GM12878 (cell line): ENCODE data around the gene TULP4. TPM values are rescaled to one million over a fixed set of nuclear protein-coding genes. Genes with fewer than 3 reads are reported as not detected.
"Not testable (repeated sequence)": the region's sequence is repeated elsewhere in the genome, so short reads cannot be mapped to it uniquely, and the experiment has no call there.

Experiments
- ATAC-seq: fragments of 200-7000 bp; cut with Tn5 transposase; 3 replicates; pipeline ENCODE4 v1.9.1; 2020; ENCODE audit warnings: mild to moderate bottlenecking, moderate library complexity
- BruUV-seq: library from RNA; stranded (reverse); fragments of 400-500 nt; replicated peaks from 2 replicates; lab custom pipeline; 2021; lab: Mats Ljungman, UMichigan
- CTCF ChIA-PET: fragments of 300-600 bp; sonication (Branson Sonifier 250); formaldehyde crosslinking; extraction: SDS; loops from one replicate; lab custom pipeline; 2021; ENCODE audit warnings: inconsistent platforms; lab: Yijun Ruan, JAX
- POLR2A ChIA-PET: fragments of 350-600 bp; formaldehyde crosslinking; extraction: SDS; loops from one replicate; lab custom pipeline; 2021; ENCODE audit warnings: inconsistent platforms; lab: Charles Lee
- RAD21 ChIA-PET: fragments of 300-600 bp; sonication (Branson Sonifier 250); formaldehyde crosslinking; loops from one replicate; lab custom pipeline; 2023; ENCODE audit warnings: antibody characterized with exemption; ENCODE audit not compliant: unreplicated experiment; lab: Charles Lee
- SMC1A ChIA-PET: fragments of 300-600 bp; sonication (Branson Sonifier 250); formaldehyde crosslinking; loops from one replicate; lab custom pipeline; 2023; ENCODE audit not compliant: unreplicated experiment, uncharacterized antibody; lab: Charles Lee
- DNase-seq: peaks from one replicate; pipeline ENCODE4 v3.0.0-alpha.2; 2011; ENCODE audit warnings: low read depth, low spot score
- FAIRE-seq: peaks from 3 replicates; lab custom pipeline; 2011; peaks lifted over from hg19 to GRCh38; lab: Jason Lieb, UNC
- H2AFZ ChIP-seq: 2 replicates; pipeline ENCODE4 v1.6.0; 2011; ENCODE audit warnings: low read depth, low read length, control low read depth; ENCODE audit not compliant: control insufficient read depth
- H3K27ac ChIP-seq: 2 replicates; pipeline ENCODE4 v1.5.1; 2011; ENCODE audit warnings: control low read depth; ENCODE audit not compliant: control insufficient read depth, insufficient read depth
- H3K27me3 ChIP-seq, 2 experiments: replicated peaks in 1 of 2; 2 replicates each; pipeline versions ENCODE4 v1.6.0 to v1.6.1; 2011; ENCODE audit warnings: low read length in 1 of 2; ENCODE audit not compliant: control insufficient read depth in 2 of 2, insufficient read depth in 2 of 2
- H3K36me3 ChIP-seq, 2 experiments: 2 replicates each; pipeline ENCODE4 v1.5.1; 2011; ENCODE audit warnings: low read length in 1 of 2; ENCODE audit not compliant: control insufficient read depth in 2 of 2, insufficient read depth in 2 of 2
- H3K4me1 ChIP-seq: 2 replicates; pipeline ENCODE4 v1.6.1; 2011; ENCODE audit warnings: mild to moderate bottlenecking, low read length, moderate library complexity, mixed read lengths; ENCODE audit not compliant: control insufficient read depth, insufficient read depth
- H3K4me2 ChIP-seq: 2 replicates; pipeline ENCODE4 v1.6.0; 2011; ENCODE audit warnings: control low read depth; ENCODE audit not compliant: control insufficient read depth, insufficient read depth
- H3K4me3 ChIP-seq: fragments of 200-600 bp; sonication (generic); 2 replicates; pipeline ENCODE4 v1.5.1; 2016
- H3K79me2 ChIP-seq: 2 replicates; pipeline ENCODE4 v1.6.0; 2011; ENCODE audit warnings: low read length; ENCODE audit not compliant: control insufficient read depth, insufficient read depth
- H3K9ac ChIP-seq: 2 replicates; pipeline ENCODE4 v1.8.0; 2011; ENCODE audit warnings: low read length, control low read depth, mixed read lengths; ENCODE audit not compliant: control insufficient read depth, insufficient read depth
- H3K9me3 ChIP-seq: replicated peaks from 3 replicates; pipeline ENCODE4 v1.5.1; 2011; ENCODE audit warnings: mild to moderate bottlenecking, low read length; ENCODE audit not compliant: control insufficient read depth, insufficient read depth
- H4K20me1 ChIP-seq: 2 replicates; pipeline ENCODE4 v1.6.0; 2011; ENCODE audit not compliant: control insufficient read depth, insufficient read depth
- ETV6 ChIP-seq, 2 experiments: fragments of 450-650 bp in 1 of 2; IDR thresholded peaks in 1 of 2; conservative IDR thresholded peaks in 1 of 2; 2 replicates each; pipeline ENCODE4 v1.6.1; 2014; ENCODE audit warnings: antibody characterized with exemption in 1 of 2, borderline replicate concordance in 1 of 2, low read depth in 1 of 2, mild to moderate bottlenecking in 1 of 2, moderate library complexity in 1 of 2
- NFIC ChIP-seq: IDR thresholded peaks from 2 replicates; pipeline ENCODE4 v1.6.1; 2012; ENCODE audit warnings: low read depth, mild to moderate bottlenecking, inconsistent platforms, low read length, moderate library complexity
- NFYB ChIP-seq: IDR thresholded peaks from 2 replicates; pipeline ENCODE4 v1.6.1; 2011; ENCODE audit warnings: low read depth, mild to moderate bottlenecking, low read length, improper control_type of control experiment, moderate library complexity; ENCODE audit not compliant: insufficient read depth
- POU2F2 ChIP-seq: IDR thresholded peaks from 3 replicates; pipeline ENCODE4 v1.6.1; 2011; ENCODE audit warnings: low read depth, mild to moderate bottlenecking, low read length, borderline replicate concordance
- RUNX3 ChIP-seq: IDR thresholded peaks from 2 replicates; pipeline ENCODE4 v1.6.1; 2012; ENCODE audit warnings: low read length, inconsistent platforms
- WGBS: methylation state at CpG from one replicate; pipeline ENCODE4 v1.1.6; 2016; ENCODE audit warnings: low lambda C conversion rate; ENCODE audit not compliant: insufficient replicate concordance, insufficient coverage; ENCODE audit errors: missing lambda C conversion rate; 5-methylcytosine and 5-hydroxymethylcytosine counted together
- in situ Hi-C: fragments of 300-500 bp; cut with MboI; formaldehyde crosslinking; loops from 9 replicates; pipeline ENCODE4 v1.14.3; 2018; ENCODE audit warnings: mixed read lengths
- intact Hi-C: fragments of 100-400 bp; cut with micrococcal nuclease; formaldehyde crosslinking; loops from one replicate; pipeline ENCODE4 v1.14.2; 2022; ENCODE audit not compliant: unreplicated experiment
- polyA plus RNA-seq, 11 experiments: library from polyadenylated mRNA; depleted of rRNA in 4 of 11; unstranded in 6 of 11; stranded (reverse) in 5 of 11; fragments of >200 nt; fragmentation: Nextera tagmentation in 4 of 11; fragmentation: Illumina TruSeq in 1 of 11; extraction: Ambion mirVana in 4 of 11; extraction: Trizol in 1 of 11; gene quantifications; 1 replicate in 1 of 11; 2 replicates in 10 of 11; pipeline versions ENCODE4 v1.2.1 to v1.2.3, GENCODE V29; 2011 to 2016; ENCODE audit warnings: inconsistent platforms in 2 of 11, missing spikeins in 2 of 11, low read depth in 1 of 11
- total RNA-seq, 4 experiments: library from RNA; depleted of rRNA in 3 of 4; stranded (reverse); fragments of >200 nt in 3 of 4; fragmentation: Illumina TruSeq in 1 of 4; extraction: Trizol in 1 of 4; gene quantifications; 2 replicates each; pipeline versions ENCODE4 v1.2.1 to v1.2.3, GENCODE V29; 2013 to 2021
- TF ChIP-seq, protein P1 (sequence below): fragments of 450-650 bp; IDR thresholded peaks from 2 replicates; pipeline ENCODE4 v1.6.1; 2016; ENCODE audit warnings: mild to moderate bottlenecking, moderate library complexity, borderline replicate concordance
- TF ChIP-seq, protein P2 (sequence below), 3 experiments: IDR thresholded peaks in 2 of 3; conservative IDR thresholded peaks in 1 of 3; 2 replicates each; pipeline ENCODE4 v1.5.1; 2011; ENCODE audit warnings: low read depth in 3 of 3, low read length in 3 of 3, mild to moderate bottlenecking in 3 of 3, control low read depth in 2 of 3, moderate library complexity in 2 of 3, inconsistent platforms in 1 of 3, mixed read lengths in 1 of 3; ENCODE audit not compliant: control insufficient read depth in 2 of 3, insufficient read depth in 1 of 3; ENCODE audit errors: extremely low read depth in 1 of 3

The TULP4 gene
- total and polyA plus RNA-seq, 10 of the 15 experiments (the other 5 are each of a cell fraction or from before 2014, with no cell fraction given), result 0.73 to 31.8 (median 14.0) TPM

- H3K79me2 ChIP-seq, result no peaks in the 10 kb centered on the region
- no peak overlapping the region for H3K27ac ChIP-seq
- ChIA-PET POLR2A (interaction anchor here (0.7 kb wide), 1 partner anchor 1048 kb away, joined by 4 read pairs; no protein-coding TSS in a partner anchor), CTCF (interaction anchor here (0.6 to 1.6 kb wide), 4 partner anchors 11 to 889 kb away, joined by 3 to 5 read pairs (median 3); no protein-coding TSS in a partner anchor), RAD21 (interaction anchor here (0.9 to 1.2 kb wide), 3 partner anchors 15 to 289 kb away, joined by 3 to 6 read pairs (median 3); no protein-coding TSS in a partner anchor)
- H3K4me3 ChIP-seq, result no peak overlapping the region
- H3K9ac ChIP-seq, result no peak overlapping the region
- H3K27me3 ChIP-seq, result no peaks in the 10 kb centered on the region
- in situ Hi-C loops, result no loop called here
- no peak for DNase-seq
- H3K4me2 ChIP-seq, result no peak overlapping the region
- H3K9me3 ChIP-seq, result no peaks in the 10 kb centered on the region
- H4K20me1 ChIP-seq, result no peaks in the 10 kb centered on the region; the same call in 1 of the 2 replicates
- TF ChIP-seq, protein P1, sequence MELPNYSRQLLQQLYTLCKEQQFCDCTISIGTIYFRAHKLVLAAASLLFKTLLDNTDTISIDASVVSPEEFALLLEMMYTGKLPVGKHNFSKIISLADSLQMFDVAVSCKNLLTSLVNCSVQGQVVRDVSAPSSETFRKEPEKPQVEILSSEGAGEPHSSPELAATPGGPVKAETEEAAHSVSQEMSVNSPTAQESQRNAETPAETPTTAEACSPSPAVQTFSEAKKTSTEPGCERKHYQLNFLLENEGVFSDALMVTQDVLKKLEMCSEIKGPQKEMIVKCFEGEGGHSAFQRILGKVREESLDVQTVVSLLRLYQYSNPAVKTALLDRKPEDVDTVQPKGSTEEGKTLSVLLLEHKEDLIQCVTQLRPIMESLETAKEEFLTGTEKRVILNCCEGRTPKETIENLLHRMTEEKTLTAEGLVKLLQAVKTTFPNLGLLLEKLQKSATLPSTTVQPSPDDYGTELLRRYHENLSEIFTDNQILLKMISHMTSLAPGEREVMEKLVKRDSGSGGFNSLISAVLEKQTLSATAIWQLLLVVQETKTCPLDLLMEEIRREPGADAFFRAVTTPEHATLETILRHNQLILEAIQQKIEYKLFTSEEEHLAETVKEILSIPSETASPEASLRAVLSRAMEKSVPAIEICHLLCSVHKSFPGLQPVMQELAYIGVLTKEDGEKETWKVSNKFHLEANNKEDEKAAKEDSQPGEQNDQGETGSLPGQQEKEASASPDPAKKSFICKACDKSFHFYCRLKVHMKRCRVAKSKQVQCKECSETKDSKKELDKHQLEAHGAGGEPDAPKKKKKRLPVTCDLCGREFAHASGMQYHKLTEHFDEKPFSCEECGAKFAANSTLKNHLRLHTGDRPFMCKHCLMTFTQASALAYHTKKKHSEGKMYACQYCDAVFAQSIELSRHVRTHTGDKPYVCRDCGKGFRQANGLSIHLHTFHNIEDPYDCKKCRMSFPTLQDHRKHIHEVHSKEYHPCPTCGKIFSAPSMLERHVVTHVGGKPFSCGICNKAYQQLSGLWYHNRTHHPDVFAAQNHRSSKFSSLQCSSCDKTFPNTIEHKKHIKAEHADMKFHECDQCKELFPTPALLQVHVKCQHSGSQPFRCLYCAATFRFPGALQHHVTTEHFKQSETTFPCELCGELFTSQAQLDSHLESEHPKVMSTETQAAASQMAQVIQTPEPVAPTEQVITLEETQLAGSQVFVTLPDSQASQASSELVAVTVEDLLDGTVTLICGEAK, result no peak
- TF ChIP-seq, protein P2, sequence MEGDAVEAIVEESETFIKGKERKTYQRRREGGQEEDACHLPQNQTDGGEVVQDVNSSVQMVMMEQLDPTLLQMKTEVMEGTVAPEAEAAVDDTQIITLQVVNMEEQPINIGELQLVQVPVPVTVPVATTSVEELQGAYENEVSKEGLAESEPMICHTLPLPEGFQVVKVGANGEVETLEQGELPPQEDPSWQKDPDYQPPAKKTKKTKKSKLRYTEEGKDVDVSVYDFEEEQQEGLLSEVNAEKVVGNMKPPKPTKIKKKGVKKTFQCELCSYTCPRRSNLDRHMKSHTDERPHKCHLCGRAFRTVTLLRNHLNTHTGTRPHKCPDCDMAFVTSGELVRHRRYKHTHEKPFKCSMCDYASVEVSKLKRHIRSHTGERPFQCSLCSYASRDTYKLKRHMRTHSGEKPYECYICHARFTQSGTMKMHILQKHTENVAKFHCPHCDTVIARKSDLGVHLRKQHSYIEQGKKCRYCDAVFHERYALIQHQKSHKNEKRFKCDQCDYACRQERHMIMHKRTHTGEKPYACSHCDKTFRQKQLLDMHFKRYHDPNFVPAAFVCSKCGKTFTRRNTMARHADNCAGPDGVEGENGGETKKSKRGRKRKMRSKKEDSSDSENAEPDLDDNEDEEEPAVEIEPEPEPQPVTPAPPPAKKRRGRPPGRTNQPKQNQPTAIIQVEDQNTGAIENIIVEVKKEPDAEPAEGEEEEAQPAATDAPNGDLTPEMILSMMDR (IDR thresholded peaks at IDR 0.05 in 2 of 3, conservative IDR thresholded peaks at IDR 0.05 in 1 of 3; ENCODE audit: control insufficient read depth in 2 of 3, extremely low read depth in 1 of 3, insufficient read depth in 1 of 3, low read depth in 3 of 3, low read length in 3 of 3), result no peak
- TF ChIP-seq ETV6 (conservative IDR thresholded peaks at IDR 0.05 in 1 of 2, IDR thresholded peaks at IDR 0.05 in 1 of 2; ENCODE audit: borderline replicate concordance in 1 of 2, low read depth in 1 of 2) (no peak), RUNX3 (no peak), NFIC (no peak), NFYB (no peak), POU2F2 (no peak)
- TF ChIP-seq, all 136 proteins: peak for 0
- no TSS peak for BruUV-seq
- ATAC-seq, result no peak
- no peak overlapping the region for H2AFZ ChIP-seq
- no peak for FAIRE-seq
- intact Hi-C loops, result no loop called here
- no peaks in the 10 kb centered on the region; a peak in 1 of 4 replicates for H3K36me3 ChIP-seq
- H3K4me1 ChIP-seq, result no peaks in the 10 kb centered on the region
- SMC1A ChIA-PET, result interaction anchor here (0.6 to 1.4 kb wide), 8 partner anchors 10 to 181 kb away, joined by 3 to 7 read pairs (median 3); no protein-coding TSS in a partner anchor
These were observed 89.9 kb downstream of the TULP4 start for GRCh38 chr6:158402184-158402583.

DNA sequence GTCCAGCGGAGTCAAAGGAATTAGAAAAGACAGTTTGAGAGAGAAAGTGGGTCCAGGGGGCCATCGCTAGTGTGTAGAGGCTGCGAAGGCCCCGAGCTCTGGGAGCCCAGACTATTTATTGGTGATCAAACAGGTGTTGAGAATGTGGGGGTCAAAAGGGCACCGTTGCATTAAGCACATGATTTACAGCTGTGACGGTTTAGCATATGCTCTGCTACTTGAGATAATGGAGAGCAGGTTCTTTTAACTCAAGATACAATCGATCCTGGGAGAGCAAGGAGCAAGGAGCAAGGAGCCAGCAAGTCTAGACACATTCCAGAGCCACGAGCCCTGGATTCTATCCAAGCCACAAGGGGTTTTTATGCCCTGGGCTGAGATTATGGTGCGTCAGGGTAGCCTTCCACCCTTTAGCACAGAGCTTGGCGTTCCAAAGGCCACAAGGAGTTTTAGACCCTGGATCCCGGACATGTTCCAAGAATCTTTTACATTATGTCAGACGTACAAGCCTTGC is 93.1 kb downstream of the TULP4 start:
- intact Hi-C loops, H2AFZ ChIP-seq, H3K9ac ChIP-seq, H4K20me1 ChIP-seq, H3K4me2 ChIP-seq, POLR2A ChIA-PET, H3K36me3 ChIP-seq, H3K27me3 ChIP-seq, FAIRE-seq, ATAC-seq, BruUV-seq, H3K4me3 ChIP-seq, H3K4me1 ChIP-seq, in situ Hi-C loops, H3K9me3 ChIP-seq, DNase-seq, H3K27ac ChIP-seq, H3K79me2 ChIP-seq: not testable (repeated sequence)
- CTCF ChIA-PET, result interaction anchor here (1.4 kb wide), 1 partner anchor 13 kb away, joined by 4 read pairs; no protein-coding TSS in a partner anchor
- SMC1A ChIA-PET, result interaction anchor here (0.9 to 2.4 kb wide), 5 partner anchors 11 to 135 kb away, joined by 3 to 9 read pairs (median 3); no protein-coding TSS in a partner anchor
- WGBS, result 92% methylated on average over 12 of the region's 12 CpGs
- RAD21 ChIA-PET, result interaction anchor here (1.1 kb wide), 1 partner anchor 35 kb away, joined by 5 read pairs; no protein-coding TSS in a partner anchor
